Medulla oblongata (tissue), 1 donor: ENCODE results near the gene CNRIP1.
A peak's percentile ranks its signal among the peaks of the same experiment; 100 is the strongest.
"Not testable (repeated sequence)": the region's sequence is repeated elsewhere in the genome, so short reads cannot be mapped to it uniquely, and the experiment has no call there.

Experiments
- DNase-seq: peaks from one replicate; pipeline ENCODE4 v3.0.0-alpha.2; 2015; ENCODE audit errors: extremely low spot score

Gene CNRIP1, protein sequence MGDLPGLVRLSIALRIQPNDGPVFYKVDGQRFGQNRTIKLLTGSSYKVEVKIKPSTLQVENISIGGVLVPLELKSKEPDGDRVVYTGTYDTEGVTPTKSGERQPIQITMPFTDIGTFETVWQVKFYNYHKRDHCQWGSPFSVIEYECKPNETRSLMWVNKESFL

DNA sequence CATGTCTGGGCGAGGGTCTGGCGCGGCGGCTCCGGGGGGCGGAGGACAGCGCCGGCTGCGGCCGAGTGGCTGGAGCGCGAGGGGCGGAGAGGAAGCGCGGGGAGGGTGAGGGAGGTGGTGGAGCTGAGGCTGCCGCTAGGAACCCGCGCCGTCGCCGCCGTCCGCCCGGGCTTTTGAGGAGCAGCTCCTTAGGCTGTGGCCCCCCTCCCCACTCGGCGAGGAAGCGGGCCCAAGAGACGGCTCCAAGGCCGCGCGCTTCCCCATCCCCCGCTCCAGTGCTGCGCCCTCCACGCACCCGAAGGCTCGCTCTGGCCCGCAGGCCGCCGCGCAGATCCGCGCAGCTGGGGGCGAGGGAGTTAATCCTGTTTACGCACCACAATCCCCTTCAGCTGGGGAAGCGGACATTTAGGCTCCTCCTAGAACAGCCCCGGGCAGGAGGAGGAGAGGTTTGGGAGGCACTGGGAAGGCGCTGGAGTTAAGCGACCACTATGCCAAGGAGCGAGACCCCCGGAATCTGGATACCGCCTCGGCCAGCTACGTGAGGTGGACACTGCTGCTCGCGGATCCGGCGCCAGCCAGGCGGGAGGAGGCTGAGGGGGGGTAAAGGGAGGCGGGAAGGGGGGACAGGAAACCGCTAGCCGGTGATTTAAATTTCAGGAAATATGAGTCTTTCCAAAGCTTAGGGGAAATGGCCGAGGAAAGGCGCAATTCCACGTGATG is at the start of gene CNRIP1:
Gene CNRIP1, minus strand, starts transcription at position 552 of the 720 bp plus-strand sequence. Its CDS starts 549 bp downstream, at position 3.
- DNase-seq, result peak; percentile 67

GRCh38 chr2:68369337-68369734 is 49.6 kb upstream of the CNRIP1 start:
- DNase-seq, result no peak

GRCh38 chr2:68368654-68369336 is 49.0 kb upstream of the CNRIP1 start:
- peak; percentile 67 for DNase-seq

GRCh38 chr2:68367953-68368653 is 48.4 kb upstream of the CNRIP1 start:
- peak; percentile 72 for DNase-seq

DNA sequence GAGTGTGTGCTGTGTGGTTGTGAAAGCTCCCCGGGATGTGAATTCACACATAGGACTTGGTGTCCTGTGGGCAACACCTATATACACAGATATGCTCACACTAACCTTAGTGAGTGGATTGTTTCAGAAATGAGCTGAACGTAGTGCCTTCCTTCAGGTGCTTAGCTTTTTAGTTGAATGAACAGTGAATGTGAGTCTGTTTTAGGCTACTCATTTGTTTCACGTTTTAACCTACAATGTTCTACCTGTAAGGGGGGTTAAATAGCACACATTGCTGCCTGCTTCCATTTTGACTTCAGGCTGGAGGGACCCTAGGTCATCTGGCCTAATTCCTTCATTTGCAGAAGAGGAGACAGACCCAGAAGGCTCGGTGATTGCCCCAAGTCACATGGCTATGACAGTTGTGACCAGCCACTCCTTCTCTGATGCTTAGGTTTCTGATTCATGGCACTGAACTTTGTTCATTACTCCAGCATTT is 46.4 kb upstream of the CNRIP1 start:
- DNase-seq, result peak; percentile 48

GRCh38 chr2:68365087-68365486 is 45.3 kb upstream of the CNRIP1 start, which contains the start of gene PLEK:
PLEK (plus strand) TSS chr2:68365282; CDS start chr2:68365352, 70 bp downstream.
- peak; percentile 78 for DNase-seq

GRCh38 chr2:68363721-68364120 is 44.0 kb upstream of the CNRIP1 start:
- no peak for DNase-seq

- peak; percentile 51 for DNase-seq
Measured at GRCh38 chr2:68362749-68363148, 43.0 kb upstream of the CNRIP1 start.

DNA sequence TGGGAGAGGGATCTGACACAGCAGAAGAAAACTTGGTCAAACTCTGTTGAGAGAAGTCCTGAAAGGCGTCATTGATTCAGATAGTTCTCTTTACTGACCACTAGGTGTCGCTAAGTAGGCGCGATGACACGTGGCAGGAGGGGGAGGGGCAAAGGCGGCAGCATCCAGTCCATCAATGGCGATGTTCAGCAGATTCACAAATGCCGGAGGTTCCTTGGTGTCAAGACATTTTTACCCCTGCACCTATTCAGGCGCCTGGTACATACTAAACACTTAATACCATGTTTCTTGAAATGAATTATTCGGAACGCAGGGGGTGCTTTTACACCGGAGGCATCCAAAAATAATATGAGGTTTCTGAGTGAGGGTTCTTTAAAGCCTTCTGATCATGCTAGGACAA is 42.3 kb upstream of the CNRIP1 start:
- DNase-seq, result peak; percentile 74

DNA sequence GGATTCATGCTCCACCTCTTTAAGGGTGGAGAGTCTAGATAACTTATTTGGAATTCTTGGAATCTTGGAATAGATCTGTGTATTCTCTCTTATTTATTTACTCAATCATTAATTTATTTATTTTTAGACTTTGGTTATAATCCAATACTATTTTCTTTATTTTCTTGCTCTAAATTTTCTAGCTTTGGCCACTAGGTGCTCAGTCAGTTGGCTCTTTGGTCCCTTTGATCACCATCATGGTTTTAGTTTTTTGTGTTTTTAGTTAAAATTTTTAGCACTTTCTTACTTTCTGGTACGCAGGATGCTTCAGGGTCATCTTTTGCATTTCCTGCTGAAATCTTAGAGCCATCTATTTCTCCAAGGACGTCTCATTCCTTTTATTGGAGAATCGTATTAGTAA is 40.1 kb upstream of the CNRIP1 start:
- no peak for DNase-seq

DNA sequence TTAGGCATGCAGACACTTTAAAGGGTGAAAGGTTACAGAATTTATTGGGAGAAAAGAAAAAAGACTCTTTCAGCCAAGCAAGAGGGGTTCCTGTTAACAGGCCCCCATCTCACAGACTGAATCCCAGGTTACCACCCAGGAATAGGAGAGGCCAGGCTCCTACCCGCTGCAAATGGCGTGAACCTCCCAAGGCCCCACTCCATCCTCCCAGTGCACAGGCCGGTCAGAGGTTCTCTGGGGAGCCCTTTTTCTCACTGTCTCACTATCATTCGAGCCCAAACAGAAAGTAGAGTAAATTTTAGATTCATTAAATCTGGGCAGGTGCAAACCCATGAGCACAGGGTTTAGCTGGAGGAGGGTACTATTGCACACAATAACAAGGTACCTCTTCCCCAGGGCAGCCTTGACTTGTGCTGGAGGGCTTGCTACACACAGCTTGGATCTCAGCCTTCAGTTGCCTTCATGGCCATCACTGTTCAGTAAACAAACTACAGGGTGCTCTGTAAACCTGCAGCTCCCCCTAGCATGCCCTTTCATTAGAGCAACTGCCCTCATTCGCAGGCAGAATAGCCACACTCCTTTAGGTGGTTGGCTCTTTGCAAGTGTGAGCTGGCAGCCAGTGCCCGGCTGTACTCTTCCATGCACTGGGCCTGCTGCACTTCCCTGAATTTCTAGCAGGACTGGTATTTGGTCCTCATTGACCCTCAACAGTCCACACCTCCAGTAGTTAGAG is 38.0 kb upstream of the CNRIP1 start:
- DNase-seq, result peak; percentile 72

DNA sequence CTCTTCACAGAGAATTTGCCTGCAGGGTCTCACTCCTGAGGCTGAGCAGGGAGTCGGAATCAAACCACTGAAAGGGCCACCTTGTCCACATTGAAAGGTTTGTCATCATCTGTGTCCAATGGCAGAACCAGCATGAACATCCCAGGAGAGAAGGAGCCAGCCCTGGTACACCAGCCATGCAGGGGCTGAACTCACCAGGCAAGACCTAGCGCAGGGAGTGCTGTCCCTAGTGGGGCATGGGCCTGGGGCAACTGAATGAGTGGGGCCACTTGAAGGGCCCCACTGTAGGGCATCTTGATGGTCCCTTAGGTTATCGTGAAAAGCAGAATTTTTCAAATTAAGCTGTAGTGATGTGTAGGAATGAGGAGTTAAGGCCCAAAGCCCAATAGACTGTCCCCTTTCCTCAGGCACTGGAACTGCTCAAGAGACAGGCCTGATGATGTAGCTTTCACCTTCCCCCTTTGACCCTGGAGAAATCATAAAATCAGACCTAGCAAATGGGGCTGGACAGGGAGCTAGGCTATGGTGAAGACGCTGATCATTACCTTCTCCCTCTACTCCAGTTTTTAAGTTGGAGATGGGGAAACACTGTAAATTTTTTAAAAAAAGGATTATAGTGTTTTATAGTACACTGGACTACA is 37.0 kb upstream of the CNRIP1 start:
- DNase-seq, result no peak

GRCh38 chr2:68352651-68353391 is 33.1 kb upstream of the CNRIP1 start:
- no peak for DNase-seq

- no peak for DNase-seq
Measured at GRCh38 chr2:68351997-68352396, 32.2 kb upstream of the CNRIP1 start.

DNA sequence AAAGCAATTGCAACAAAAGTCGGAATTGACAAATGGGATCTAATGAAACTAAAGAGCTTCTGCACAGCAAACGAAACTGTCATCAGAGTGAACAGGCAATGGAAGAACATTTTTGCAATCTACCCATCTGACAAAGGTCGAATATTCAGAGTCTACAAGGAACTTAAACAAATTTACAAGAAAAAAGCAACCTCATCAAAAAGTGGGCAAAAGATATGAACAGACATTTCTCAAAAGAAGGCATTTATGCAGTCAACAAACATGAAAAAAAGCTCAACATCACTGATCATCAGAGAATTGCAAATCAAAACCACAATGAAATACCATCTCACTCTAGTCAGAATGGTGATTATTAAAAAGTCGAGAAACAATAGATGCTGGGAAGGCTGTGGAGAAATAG is 29.3 kb upstream of the CNRIP1 start:
- DNase-seq, result not testable (repeated sequence)

GRCh38 chr2:68345129-68345875 is 25.6 kb upstream of the CNRIP1 start:
- no peak for DNase-seq

GRCh38 chr2:68344031-68344430 is 24.3 kb upstream of the CNRIP1 start:
- DNase-seq, result no peak

GRCh38 chr2:68342470-68342869 is 22.7 kb upstream of the CNRIP1 start:
- no peak for DNase-seq

- no peak for DNase-seq
Measured at GRCh38 chr2:68341583-68341982, 21.8 kb upstream of the CNRIP1 start.

DNA sequence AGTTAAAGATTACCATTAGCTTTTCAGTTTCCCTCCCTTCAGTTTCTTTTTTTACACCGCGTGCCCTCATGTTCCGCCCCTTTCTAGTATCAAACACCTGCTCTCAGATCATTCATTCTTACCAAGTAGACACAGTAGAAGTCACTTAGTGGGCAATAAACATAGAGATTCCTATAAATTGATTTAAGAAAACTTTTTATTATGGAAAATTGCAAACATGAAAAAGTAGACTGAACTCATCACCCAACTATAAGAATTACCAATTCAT is 21.2 kb upstream of the CNRIP1 start:
- DNase-seq, result no peak
